ENCODE data around the gene PGLYRP1.

The PGLYRP1 gene

GRCh38 chr19:45973553-45974338 lies 49.1 kb downstream of the PGLYRP1 start, which contains the start of gene NOVA2:
Gene NOVA2 (minus strand): TSS chr19:45973865. CDS start chr19:45973351, 514 bp downstream.
- H3K79me2 ChIP-seq (ENCODE audit: insufficient read depth, low read depth): no peaks in the 10 kb centered on the region
- H2AFZ ChIP-seq (ENCODE audit: low read depth): no peak within 1 kb of the TSS
- H3K9ac ChIP-seq: no peak within 1 kb of the TSS
- no peaks in the 10 kb centered on the region for H3K4me1 ChIP-seq (ENCODE audit: low read depth, poor library complexity, severe bottlenecking)
- H4K20me1 ChIP-seq (ENCODE audit: insufficient read depth): no peaks in the 10 kb centered on the region
- TF ChIP-seq CTCF (conservative IDR thresholded peaks at IDR 0.05; ENCODE audit: low read depth, low read length): no peak
- H3K27me3 ChIP-seq (ENCODE audit: insufficient read depth, low read depth): peaks cover 72% of the 10 kb centered on the region
- no peak within 1 kb of the TSS for H3K4me2 ChIP-seq
- H3K36me3 ChIP-seq (ENCODE audit: insufficient read depth): no peaks in the 10 kb centered on the region
- no peak within 1 kb of the TSS for H3K4me3 ChIP-seq (IDR thresholded peaks at IDR 0.05; ENCODE audit: insufficient read depth, low read depth, low read length)
- H3K27ac ChIP-seq: no peak within 1 kb of the TSS

- Histone ChIP-seq H3K27ac (no peak overlapping the region), H3K27me3 (ENCODE audit: insufficient read depth, low read depth) (peaks cover 72% of the 10 kb centered on the region), H2AFZ (ENCODE audit: low read depth) (no peak overlapping the region), H3K4me1 (ENCODE audit: low read depth, poor library complexity, severe bottlenecking) (no peaks in the 10 kb centered on the region), H3K9ac (no peak overlapping the region), H3K79me2 (ENCODE audit: insufficient read depth, low read depth) (no peaks in the 10 kb centered on the region), H4K20me1 (ENCODE audit: insufficient read depth) (no peaks in the 10 kb centered on the region), H3K4me2 (no peak overlapping the region), H3K36me3 (ENCODE audit: insufficient read depth) (no peaks in the 10 kb centered on the region), H3K4me3 (IDR thresholded peaks at IDR 0.05; ENCODE audit: insufficient read depth, low read depth, low read length) (no peak overlapping the region)
- no peak for TF ChIP-seq CTCF (conservative IDR thresholded peaks at IDR 0.05; ENCODE audit: low read depth, low read length)
Observed at GRCh38 chr19:45972947-45973540, 49.8 kb downstream of the PGLYRP1 start.

- no peak for TF ChIP-seq CTCF (conservative IDR thresholded peaks at IDR 0.05; ENCODE audit: low read depth, low read length)
- Histone ChIP-seq H3K9ac (no peak overlapping the region), H3K27me3 (ENCODE audit: insufficient read depth, low read depth) (peaks cover 74% of the 10 kb centered on the region), H4K20me1 (ENCODE audit: insufficient read depth) (no peaks in the 10 kb centered on the region), H3K4me3 (IDR thresholded peaks at IDR 0.05; ENCODE audit: insufficient read depth, low read depth, low read length) (no peak overlapping the region), H3K4me1 (ENCODE audit: low read depth, poor library complexity, severe bottlenecking) (no peaks in the 10 kb centered on the region), H3K4me2 (no peak overlapping the region), H3K36me3 (ENCODE audit: insufficient read depth) (no peaks in the 10 kb centered on the region), H3K79me2 (ENCODE audit: insufficient read depth, low read depth) (no peaks in the 10 kb centered on the region), H3K27ac (no peak overlapping the region), H2AFZ (ENCODE audit: low read depth) (no peak overlapping the region)
Observed at GRCh38 chr19:45972081-45972946, 50.5 kb downstream of the PGLYRP1 start.

DNA sequence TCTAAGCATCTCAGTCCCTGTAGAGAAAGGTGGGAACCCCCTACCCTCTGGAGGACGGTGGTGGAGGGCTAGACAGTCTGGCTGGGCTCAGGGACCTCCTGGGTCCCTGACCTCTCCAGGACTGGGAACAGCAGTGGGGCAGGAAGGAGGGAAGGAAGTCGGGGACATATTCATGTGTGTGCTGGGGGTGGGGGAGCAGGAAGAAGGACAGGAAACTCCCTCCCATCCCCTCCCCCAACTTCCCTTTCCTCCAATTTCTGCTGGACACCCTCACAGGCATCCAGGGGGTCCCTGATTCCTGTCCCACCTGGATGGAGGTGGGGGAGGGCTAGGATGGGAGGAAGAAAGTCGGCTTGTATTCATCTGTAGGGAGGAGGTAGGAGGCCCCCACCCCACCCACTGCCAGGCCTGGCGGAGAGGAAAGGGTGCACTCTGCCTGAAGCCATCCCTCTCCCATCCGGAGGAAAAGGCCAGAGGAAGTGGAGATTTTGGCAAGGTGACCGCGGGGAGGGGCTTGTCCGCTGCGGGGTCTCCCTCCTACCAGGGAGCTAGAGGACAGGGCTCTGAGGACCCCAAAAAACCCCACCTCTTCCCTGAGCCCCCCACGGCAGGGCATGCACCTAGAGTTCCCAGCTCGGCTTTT lies 51.5 kb downstream of the PGLYRP1 start:
- Histone ChIP-seq H3K4me2 (no peak overlapping the region), H3K27me3 (ENCODE audit: insufficient read depth, low read depth) (peaks cover 78% of the 10 kb centered on the region), H2AFZ (ENCODE audit: low read depth) (no peak overlapping the region), H3K36me3 (ENCODE audit: insufficient read depth) (no peaks in the 10 kb centered on the region), H3K9ac (no peak overlapping the region), H3K4me1 (ENCODE audit: low read depth, poor library complexity, severe bottlenecking) (no peaks in the 10 kb centered on the region), H3K4me3 (IDR thresholded peaks at IDR 0.05; ENCODE audit: insufficient read depth, low read depth, low read length) (no peak overlapping the region), H3K27ac (no peak overlapping the region), H4K20me1 (ENCODE audit: insufficient read depth) (no peaks in the 10 kb centered on the region), H3K79me2 (ENCODE audit: insufficient read depth, low read depth) (no peaks in the 10 kb centered on the region)
- TF ChIP-seq CTCF (conservative IDR thresholded peaks at IDR 0.05; ENCODE audit: low read depth, low read length): no peak

Data from KMS-11 (cell line).